Right lobe of liver (tissue), 6 donors: ENCODE data around the gene SNAPC2. TPM values are rescaled to one million over a fixed set of nuclear protein-coding genes. Genes with fewer than 3 reads are reported as not detected.

Experiments used
- ATAC-seq, 4 donors: fragments of 200-7000 bp; cut with Tn5 transposase; one replicate each; pipeline ENCODE4 v1.9.1; 2020; ENCODE audit warnings: mild to moderate bottlenecking in 4 of 4, moderate library complexity in 4 of 4
- DNase-seq, 3 donors: peaks; one replicate each; pipeline ENCODE4 v3.0.0-alpha.2; 2020
- H3K27ac ChIP-seq, 3 donors: fragments of 200-600 bp; one replicate each; pipeline ENCODE4 v1.8.0; 2022
- H3K27me3 ChIP-seq, 2 donors: fragments of 200-600 bp; one replicate each; pipeline ENCODE4 v1.8.0; 2022
- H3K36me3 ChIP-seq, 4 donors: fragments of 200-600 bp; sonication (generic) in 1 of 4; one replicate each; pipeline versions ENCODE4 v1.5.1 to v1.8.0; 2017 to 2022; ENCODE audit warnings: control low read depth in 1 of 4
- H3K4me1 ChIP-seq, 4 donors: fragments of 200-600 bp; sonication (generic) in 1 of 4; one replicate each; pipeline versions ENCODE4 v1.5.1 to v1.8.0; 2017 to 2022; ENCODE audit warnings: control low read depth in 1 of 4
- H3K4me3 ChIP-seq, 3 donors: fragments of 200-600 bp; one replicate each; pipeline ENCODE4 v1.8.0; 2022
- H3K9me3 ChIP-seq, 4 donors: fragments of 200-600 bp; sonication (generic) in 1 of 4; one replicate each; pipeline versions ENCODE4 v1.5.1 to v1.8.0; 2017 to 2022; ENCODE audit warnings: control low read depth in 1 of 4
- CTCF ChIP-seq, 4 donors: fragments of 200-600 bp in 3 of 4; fragments of 450-650 bp in 1 of 4; IDR thresholded peaks; one replicate each; pipeline versions ENCODE4 v1.5.1 to v1.8.0; 2016 to 2022; ENCODE audit warnings: antibody characterized with exemption in 4 of 4, mild to moderate bottlenecking in 2 of 4
- POLR2A ChIP-seq: fragments of 450-650 bp; IDR thresholded peaks from one replicate; pipeline ENCODE4 v1.6.1; 2017; ENCODE audit warnings: antibody characterized with exemption, mild to moderate bottlenecking
- WGBS: methylation state at CpG from one replicate; pipeline ENCODE4 v1.1.6; 2018; ENCODE audit warnings: low coverage, low lambda C conversion rate; ENCODE audit not compliant: insufficient coverage; ENCODE audit errors: missing lambda C conversion rate; 5-methylcytosine and 5-hydroxymethylcytosine counted together
- intact Hi-C, 2 donors: fragments of 100-400 bp; cut with DNase I; formaldehyde crosslinking; loops; one replicate each; pipeline versions ENCODE4 v1.11.2 to v1.14.1; 2022
- total RNA-seq, 6 experiments: library from RNA; depleted of rRNA in 2 of 6; stranded (reverse); fragments of >200 nt in 2 of 6; fragmentation: NEBNext Ultra II Directional in 3 of 6; extraction: Animal tissue kit (Norgen Biotek cat#: 25700) in 3 of 6; gene quantifications; one replicate each; pipeline versions ENCODE4 v1.1.0 to v1.2.4, GENCODE V29; 2016 to 2023
- donor health status: DM: no; HTN: yes; CAD: no.
- donor health status: DM: no; HTN: no; CAD: no.
- donor health status: DM: no; HTN: no; CAD: no.
- donor health status: DM: no; HTN: yes; CAD: no.
- donor health status: DM: no; HTN: yes; CAD: no.

Gene SNAPC2
- total RNA-seq, 6 experiments from 2014 or later, result 3.5 to 7.8 (median 5.2) TPM

DNA sequence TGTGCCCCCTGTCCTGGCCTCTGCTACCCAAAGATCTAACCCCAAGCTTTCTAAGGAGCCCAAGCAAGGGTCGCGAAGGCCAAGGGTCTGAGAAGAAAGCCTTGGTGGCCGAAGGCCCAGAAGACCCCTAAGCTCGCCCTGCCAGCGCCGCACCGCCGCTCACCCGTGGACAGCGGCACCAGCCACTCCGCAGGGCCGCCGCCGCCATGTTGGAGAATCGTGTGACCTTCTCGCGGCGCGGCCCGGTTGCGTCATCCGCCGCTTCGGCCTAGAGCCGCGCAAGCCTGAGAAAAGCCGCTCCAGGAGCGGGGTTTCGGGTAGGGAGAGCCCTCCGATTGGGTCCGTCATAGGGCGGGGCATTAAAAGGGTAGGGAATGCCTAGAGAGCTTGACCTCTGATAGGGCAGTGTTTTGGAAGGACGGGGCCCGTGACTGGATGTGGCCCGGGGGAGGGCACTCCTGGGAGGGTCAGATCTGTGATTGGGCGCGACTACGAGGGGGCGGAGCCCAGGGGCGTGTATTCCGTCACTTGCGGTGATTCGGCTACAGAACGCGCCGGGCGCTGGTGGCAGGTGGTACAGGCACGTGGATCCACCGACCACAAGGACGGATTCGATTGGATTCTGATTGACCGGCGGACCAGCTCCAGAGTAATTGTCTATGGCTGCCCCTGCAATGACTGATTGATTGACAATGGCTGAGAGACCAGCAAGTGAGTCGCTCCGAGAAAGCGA lies 23.5 kb downstream of the SNAPC2 start, which contains the start of gene TIMM44:
Gene TIMM44 (minus strand): TSS at position 223 of the 733 bp plus-strand sequence. CDS start 15 bp downstream, at position 208.
- H3K9me3 ChIP-seq, result no peaks in the 10 kb centered on the region
- H3K27me3 ChIP-seq, result no peaks in the 10 kb centered on the region
- peak within 1 kb of the TSS; percentile 74 to 94 (median 94) for H3K4me3 ChIP-seq
- DNase-seq (peak; percentile 99 to 100 (median 99)), ATAC-seq (peak; percentile 95 to 98 (median 96))
- TF ChIP-seq POLR2A (peak; percentile 74), CTCF (IDR thresholded peaks at IDR 0.05) (no peak)
- peaks cover 0 to 13% (median 0%) of the 10 kb centered on the region in 4 donors for H3K4me1 ChIP-seq
- intact Hi-C loops, result loop anchor here in 1 of 2 donors (10.0 kb wide), 1 partner anchor 311 kb away; no protein-coding TSS in a partner anchor
- H3K36me3 ChIP-seq, result peaks cover 0 to 12% (median 5%) of the 10 kb centered on the region in 4 donors
- H3K27ac ChIP-seq, result peak within 1 kb of the TSS; percentile 89 to 97 (median 93)
- 0% methylated on average over 8 of the region's 56 CpGs for WGBS

DNA sequence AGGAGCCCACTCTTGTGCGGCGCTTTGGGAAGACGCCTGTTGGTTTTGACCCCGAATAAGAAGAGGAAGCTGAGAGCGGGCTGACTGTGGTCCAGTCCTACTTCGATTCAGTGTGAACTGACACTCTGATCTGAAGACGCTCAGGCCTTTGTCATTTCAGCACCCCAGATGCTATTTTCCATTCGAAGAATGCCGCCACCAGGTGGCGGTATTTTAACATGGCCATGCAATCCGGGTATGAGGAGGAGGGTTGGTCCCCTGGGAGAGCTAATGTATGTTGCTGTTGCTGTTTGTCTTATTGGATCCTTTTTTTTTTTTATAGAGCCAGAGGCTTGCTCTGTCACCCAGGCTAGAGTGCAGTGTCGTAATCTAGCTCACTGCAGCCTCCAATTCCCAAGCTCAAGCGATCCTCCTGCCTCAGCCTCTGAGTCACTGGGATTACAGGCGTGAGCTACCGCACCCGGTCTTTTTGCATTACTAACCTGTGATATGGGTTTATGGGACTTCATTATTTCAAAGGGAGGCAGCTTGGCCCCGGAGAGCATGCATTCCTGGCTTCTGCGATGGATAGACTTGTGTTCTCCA lies 24.1 kb downstream of the SNAPC2 start:
- WGBS, result 21% methylated on average over 17 of the region's 18 CpGs
- intact Hi-C loops, result loop anchor here in 1 of 2 donors (10.0 kb wide), 1 partner anchor 311 kb away; no protein-coding TSS in a partner anchor
- Histone ChIP-seq H3K27me3 (no peaks in the 10 kb centered on the region), H3K4me1 (peaks cover 0 to 13% (median 0%) of the 10 kb centered on the region in 4 donors), H3K27ac (peak overlapping the region; percentile 71 to 82 (median 71)), H3K36me3 (peaks cover 0 to 10% (median 5%) of the 10 kb centered on the region in 4 donors), H3K9me3 (no peaks in the 10 kb centered on the region), H3K4me3 (peak overlapping the region; percentile 53 to 94 (median 74))
- TF ChIP-seq POLR2A (no peak), CTCF (IDR thresholded peaks at IDR 0.05) (peak; percentile 84 to 89 (median 86))
- DNase-seq (peak; percentile 78 to 86 (median 81)), ATAC-seq (peak; percentile 65 to 70 (median 66))

- no peaks in the 10 kb centered on the region for H3K9me3 ChIP-seq
- intact Hi-C loops, result loop anchor here in 1 of 2 donors (10.0 kb wide), 1 partner anchor 307 kb away; no protein-coding TSS in a partner anchor
- peaks cover 0 to 7% (median 0%) of the 10 kb centered on the region in 4 donors for H3K4me1 ChIP-seq
- TF ChIP-seq CTCF (IDR thresholded peaks at IDR 0.05), result no peak
- TF ChIP-seq POLR2A, result no peak
- no peak overlapping the region for H3K27ac ChIP-seq
- no peak overlapping the region for H3K4me3 ChIP-seq
- no peaks in the 10 kb centered on the region for H3K36me3 ChIP-seq
- ATAC-seq, result no peak
- H3K27me3 ChIP-seq, result no peaks in the 10 kb centered on the region
- WGBS, result 97% methylated on average over 4 of the region's 4 CpGs
- DNase-seq, result no peak
Measured at GRCh38 chr19:7947939-7948338, 27.8 kb downstream of the SNAPC2 start.

DNA sequence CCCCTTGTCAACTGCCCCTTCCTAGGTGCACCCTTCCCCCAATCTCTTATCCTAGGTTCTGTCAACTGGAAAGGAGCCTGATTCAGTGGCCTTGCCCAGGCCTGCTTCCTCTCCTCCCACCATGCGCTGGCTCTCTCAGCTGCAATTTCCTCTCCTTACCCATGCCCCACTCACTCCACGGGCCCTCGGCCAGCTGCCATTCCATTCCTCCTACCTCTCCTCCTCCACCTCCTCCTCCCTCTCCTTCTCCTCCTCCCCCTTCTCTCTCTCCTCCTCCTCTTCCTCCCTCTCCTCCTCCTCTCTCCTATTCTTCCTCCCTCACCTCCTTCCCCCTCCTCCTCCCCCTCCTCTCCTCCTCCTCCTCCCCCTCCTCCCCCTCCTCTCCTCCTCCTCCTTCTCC lies 32.9 kb downstream of the SNAPC2 start:
- Histone ChIP-seq H3K4me1 (peaks cover 0 to 7% (median 0%) of the 10 kb centered on the region in 4 donors), H3K27me3 (no peaks in the 10 kb centered on the region), H3K4me3 (no peak overlapping the region), H3K36me3 (no peaks in the 10 kb centered on the region), H3K9me3 (no peaks in the 10 kb centered on the region), H3K27ac (no peak overlapping the region)
- ATAC-seq, result peak in 1 of 4 donors; percentile 8
- intact Hi-C loops, result loop anchor here in 1 of 2 donors (10.0 kb wide), 1 partner anchor 302 kb away; no protein-coding TSS in a partner anchor
- TF ChIP-seq POLR2A (no peak), CTCF (IDR thresholded peaks at IDR 0.05) (no peak)
- WGBS, result 21% methylated on average over 2 of the region's 3 CpGs
- DNase-seq, result no peak
